Stimulated activated CD8-positive, alpha-beta memory T cell treated with anti-CD3 and anti-CD28 coated beads, Interleukin-15, amount 100 ng/mL, for 4 hours (primary cell): ENCODE measurements around the gene PNMA6F.

Experiments
- DNase-seq, 2 donors: peaks; one replicate each; pipeline ENCODE4 v3.0.0-alpha.2; 2020; ENCODE audit warnings: low read depth in 2 of 2

The PNMA6F gene

DNA sequence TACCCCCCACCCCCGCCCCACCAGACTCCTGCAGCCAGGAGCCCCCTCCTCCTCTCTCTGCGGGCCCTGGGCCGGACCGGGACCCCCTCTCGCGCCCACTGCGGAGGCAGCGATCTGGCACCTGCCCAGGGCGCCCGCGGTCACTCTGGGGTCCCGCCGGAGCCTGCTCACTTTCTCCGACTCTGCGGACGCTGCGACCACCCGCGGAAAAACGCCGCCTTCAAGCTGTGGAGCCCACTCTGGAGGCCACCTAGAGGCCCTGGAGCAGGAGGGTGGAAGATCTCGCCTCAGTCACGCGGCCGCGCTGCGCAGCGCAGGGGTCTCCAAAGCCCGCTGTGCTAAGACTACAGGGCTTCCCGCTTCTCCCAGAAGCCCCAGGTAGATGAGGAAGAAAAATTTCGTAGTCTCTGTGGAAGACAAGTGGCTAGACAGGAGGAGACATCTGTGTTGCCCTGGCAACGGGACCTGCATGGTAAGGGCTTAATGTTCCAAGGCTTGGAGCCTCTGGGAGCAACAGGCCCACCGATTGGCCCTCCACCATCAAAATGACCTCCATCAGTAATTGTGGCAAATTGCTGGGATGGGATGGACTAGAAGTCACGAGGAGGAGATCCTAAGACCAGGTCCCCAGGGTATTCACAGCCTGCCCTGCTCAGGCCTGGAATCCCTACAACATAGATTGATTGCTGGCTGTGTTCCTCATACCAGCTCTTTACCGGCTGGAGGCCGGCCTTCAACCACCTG is at the start of gene PNMA6F:
Gene PNMA6F, minus strand, starts transcription at position 387 of the 744 bp plus-strand sequence. CDS start 1,093 bp downstream, outside the sequence.
- DNase-seq: no peak

DNA sequence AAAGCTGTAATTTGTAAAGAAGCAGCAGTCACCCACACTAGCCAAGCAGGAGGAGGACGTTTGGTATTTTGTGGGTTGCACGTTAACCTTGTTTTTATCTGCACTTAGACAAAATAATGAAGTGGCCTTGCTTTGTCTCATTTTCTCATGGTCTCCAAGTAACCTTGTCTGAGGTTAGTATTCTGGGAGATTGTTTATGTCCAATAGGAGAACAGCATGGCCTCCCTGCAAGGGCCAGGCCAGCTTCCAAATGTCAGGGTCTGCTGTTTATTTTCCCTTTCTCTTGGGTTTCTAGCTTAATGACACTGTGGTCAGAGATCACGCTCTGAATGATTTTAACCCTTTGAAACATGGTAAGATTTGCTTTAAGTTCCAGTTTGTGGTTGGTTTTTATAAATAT is 49.7 kb upstream of the PNMA6F start:
- no peak for DNase-seq

DNA sequence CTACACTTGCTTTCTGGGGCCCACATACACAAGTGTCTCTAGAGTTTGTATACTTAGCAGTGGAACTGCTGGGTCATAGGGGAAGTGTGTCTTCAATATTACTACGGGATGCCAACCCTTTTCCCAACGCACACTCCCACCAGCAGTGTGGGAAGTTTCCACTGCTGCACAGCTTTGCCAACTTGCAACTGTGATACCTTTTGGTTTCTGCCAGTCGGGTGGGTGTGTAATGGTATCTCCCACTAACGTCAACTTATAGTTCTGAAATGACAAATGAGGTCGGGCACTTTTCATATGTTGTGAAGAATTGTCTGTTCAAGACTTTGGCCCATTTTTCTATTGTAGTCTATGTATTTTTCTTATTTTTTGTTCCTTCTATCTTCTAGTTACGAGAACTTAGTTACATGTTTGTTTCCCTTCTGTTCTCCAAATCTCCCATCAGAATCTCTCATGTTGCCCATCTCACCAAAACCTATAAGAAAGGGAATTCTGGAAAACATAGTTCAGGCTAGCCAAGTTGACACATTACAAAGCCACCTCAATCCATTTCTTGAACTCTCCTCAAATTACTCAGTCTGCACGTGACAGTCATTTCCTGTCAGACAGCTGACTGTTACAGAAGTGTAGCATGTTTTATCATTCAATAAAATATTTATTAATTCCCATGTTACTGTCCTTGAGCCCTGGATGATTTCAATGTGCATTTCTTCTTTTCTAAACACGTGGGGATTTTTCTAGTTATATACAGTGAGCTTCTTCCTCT is 48.9 kb upstream of the PNMA6F start:
- DNase-seq: no peak

DNA sequence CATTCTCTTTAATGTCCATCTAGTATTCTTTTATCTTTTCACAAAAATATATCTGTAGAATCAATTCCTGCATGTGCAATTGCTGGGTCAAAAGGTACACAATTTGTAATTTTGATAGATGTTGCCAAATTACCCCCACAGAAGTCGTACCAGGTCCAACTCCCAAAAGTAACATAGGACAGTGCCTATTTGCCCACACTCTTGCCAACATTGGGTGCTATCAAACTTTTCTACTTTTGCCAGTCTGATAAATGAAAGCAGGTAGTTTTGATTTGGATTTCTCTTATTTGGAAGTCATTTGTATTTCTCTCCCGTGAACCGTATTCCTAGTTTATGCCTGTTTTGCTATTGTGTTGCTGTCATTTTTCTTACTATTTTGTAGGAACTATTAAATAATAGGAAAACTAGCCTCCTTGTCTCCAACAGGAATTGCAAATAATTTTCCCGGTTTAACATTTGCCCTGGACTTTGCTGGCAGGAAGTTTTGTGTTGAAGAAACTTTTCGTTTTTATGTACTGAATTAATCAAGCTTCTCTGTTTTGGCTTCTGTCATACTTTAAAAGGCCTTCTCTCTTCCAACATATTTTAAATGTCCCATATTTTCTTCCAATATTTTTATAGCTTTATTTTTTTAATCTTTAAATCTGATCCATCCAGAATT is 45.4 kb upstream of the PNMA6F start:
- DNase-seq: no peak

DNA sequence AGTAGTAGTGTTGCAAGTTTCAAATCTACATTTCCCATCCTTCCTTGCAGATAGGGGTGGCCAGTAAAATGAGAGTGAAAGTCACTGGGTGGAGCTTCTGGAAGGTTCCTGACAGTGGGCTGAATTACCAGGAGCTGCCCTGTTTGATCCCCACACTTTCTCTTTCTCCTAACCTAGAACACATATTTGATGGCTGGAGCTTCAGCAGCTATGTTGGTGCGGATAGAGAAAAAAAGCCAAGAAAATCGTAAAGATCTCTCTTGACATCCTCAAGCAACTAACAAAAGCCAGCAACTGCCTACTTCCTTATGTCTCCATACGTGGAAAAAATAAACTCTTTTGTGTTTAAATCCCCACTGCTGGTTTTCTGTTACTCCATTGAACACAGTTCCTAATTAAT is 44.6 kb upstream of the PNMA6F start:
- no peak for DNase-seq

DNA sequence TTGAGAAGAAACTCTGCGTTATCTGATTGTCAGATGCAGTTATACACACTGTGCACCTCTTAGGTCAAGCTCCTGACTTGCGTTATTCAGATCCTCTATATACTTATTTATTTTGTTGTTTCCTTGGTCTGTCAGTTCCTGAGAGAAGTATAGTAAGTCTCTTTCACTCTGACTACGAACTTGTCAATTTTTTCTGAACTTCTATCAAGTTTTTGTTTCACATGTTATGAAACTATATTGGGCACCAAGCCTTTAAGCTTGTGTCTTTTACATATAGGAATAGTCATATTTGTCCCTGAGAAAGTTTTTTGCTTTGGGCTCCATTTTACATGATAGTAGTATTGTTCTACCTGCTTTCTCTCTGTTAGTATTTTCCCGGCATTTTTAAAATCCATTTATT is 44.1 kb upstream of the PNMA6F start:
- no peak for DNase-seq

DNA sequence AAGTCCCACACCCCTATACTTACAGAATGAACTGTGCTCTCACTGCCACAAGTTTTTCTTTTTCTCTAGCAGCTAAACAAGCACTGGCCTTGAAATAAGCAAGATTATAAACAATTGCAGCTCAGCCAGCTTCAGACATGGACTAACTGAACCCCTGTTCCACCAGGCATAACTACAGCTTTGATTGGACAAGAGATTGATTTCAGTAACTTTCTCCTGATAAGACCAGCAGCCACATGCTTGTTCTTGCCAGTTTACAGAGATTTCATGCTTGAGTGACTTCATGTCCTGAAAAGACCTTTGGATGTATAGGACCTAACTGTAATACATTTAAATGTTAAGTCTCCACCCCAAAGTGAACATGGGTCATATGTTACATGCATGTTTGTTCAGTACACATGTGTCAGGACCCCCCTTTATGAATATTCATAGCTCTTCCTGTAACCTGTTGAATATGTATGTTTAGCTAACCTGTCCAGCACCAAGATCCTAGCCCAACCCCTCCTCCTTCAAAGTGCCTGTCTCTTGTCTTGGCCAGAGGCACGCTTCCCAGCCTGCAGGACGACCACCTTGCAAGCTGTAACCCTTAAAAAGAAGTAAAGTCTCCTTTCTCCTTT is 40.3 kb upstream of the PNMA6F start:
- no peak for DNase-seq

DNA sequence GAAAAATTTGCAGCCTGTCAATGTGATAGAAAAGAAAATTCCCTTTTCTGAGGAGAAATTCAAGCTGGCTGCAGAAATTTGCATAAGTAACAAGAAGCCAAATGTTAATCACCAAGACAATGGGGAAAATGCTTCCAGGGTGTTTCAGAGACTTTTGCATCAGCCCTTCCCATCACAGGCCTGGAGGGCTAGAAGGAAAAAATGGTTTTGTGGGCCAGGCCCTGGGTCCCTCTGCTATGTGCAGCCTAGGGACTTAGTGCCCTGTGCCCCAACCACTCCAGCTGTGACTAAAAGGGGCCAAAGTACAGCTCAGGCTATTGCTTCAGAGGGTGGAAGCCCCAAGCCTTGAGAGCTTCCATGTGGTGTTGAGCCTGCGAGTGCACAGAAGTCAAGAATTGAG is 36.3 kb upstream of the PNMA6F start:
- DNase-seq: no peak

DNA sequence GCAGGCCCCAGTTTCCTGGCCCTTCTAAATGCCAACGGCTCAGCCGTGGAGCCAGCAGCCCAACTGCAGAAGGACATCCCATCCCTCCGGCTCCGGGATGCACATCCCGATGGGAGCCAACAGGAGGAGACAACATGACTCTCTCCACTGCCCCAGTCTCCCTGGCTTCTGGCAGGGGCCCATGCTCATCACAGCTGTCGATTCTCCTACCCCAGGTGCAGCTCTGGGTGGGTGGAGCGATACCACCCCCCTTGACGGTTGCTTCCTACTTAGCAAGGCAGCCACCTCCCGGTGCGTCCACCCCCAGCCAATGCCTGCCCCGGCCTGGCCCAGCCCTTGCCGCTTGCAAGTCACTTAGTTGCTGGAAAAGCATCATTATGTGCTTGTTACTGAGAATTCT is 31.8 kb upstream of the PNMA6F start:
- no peak for DNase-seq

DNA sequence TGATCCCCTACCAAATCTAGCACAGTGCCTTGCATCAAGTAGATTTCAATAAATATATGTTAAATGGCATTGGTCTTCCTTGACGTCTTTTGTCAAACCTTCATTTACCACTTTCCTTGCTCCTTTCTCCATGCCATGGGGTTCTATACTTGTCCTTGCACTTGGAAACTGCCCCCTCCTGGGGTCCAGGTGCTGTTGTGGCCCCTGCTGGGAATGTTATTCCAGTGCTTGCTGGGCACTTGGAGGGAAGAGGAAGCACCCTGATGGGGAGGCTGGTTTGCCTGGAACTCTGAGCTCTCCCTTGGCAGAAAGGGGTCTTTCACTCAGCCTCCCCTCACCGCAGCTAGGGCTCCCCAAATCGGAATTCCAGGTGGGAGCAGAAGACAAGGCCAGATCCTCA is 31.3 kb upstream of the PNMA6F start:
- no peak for DNase-seq

DNA sequence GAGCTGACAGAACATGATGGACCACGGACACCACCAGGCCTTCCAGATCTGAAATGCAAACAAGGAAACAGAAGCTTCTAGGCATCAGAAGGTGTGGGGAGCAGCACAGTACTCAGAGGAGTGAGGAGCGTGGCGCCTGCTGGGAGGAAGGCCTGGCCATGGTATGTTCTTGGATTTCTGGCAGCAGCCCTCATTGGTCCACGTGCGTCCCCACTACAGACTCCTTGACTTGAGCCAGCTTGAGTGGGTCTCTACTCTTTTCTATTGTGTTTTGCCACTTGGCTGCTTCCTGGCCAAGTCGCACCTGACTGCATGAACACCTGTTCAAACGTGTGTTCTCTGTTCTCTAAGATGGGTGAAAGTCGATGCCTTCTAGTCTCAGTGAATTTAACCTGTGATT is 30.4 kb upstream of the PNMA6F start:
- DNase-seq: no peak

DNA sequence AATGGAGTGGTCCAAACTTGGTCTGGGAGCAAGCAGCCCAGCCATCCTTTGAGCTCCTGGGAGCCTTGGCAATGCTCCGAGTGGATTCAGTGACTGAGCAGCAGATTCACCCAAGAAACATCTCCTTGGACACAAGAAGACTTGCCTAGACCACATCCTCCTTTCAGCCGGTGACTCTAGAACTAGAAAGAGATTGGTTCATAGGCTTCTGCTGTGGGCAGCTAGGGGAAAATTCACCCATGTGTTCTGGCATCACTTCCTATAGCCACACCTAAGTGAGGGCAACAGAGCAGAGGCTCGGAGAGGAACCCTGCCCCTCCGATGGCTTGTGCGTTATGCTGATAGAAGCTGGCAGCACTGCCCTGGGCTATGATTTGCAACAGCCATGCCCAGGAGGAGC is 28.4 kb upstream of the PNMA6F start:
- DNase-seq: no peak

DNA sequence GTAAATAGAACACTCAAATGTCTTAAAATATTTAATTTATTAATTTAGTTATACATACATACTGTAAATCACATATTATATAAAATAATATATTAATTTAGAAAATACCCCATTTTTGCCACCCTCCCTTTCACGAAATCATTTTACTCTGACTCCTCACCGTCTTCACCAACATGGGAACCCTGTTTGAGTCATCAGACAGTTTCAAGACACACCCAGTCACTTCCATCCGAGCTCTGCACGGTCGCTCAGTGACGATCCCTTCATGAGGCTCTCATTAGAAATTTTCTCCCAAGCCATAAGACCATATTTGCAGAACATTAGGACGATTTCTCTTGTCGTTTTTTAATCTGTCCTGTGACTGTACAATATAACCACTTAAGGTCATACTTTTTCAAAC is 26.9 kb upstream of the PNMA6F start:
- no peak for DNase-seq

DNA sequence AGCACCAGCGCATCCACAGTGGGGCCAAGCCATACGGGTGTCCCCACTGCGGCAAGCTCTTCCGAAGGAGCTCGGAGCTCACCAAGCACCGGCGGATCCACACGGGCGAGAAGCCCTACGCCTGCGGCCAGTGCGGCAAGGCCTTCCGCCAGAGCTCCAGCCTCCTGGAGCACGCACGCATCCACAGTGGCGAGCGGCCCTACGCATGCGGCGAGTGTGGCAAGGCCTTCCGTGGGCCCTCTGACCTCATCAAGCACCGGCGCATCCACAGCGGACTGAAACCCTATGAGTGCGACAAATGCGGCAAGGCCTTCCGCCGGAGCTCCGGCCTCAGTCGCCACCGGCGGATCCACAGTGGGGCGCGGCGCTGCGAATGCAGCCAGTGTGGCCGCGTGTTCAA is 26.0 kb upstream of the PNMA6F start:
- no peak for DNase-seq

DNA sequence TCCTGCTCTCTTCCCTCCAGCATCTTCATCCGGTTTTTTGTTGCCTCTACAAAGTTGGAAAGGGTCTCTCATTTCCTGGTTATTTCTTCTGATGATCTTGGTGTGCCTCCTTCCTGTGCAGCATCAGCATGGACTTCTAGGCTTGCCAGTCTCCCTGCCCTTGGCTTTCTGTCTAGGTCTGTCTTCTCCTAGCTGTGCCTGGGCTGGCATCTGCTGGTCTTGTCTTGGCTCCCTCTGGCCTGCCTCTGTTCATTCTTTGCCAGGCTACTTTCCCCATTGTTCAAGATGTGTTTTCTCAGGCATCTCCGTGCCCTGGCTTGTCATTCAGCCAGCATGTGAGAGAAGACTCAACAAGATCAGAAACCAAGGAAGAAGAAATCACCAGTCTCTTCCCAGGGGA is 22.1 kb upstream of the PNMA6F start:
- DNase-seq: no peak

DNA sequence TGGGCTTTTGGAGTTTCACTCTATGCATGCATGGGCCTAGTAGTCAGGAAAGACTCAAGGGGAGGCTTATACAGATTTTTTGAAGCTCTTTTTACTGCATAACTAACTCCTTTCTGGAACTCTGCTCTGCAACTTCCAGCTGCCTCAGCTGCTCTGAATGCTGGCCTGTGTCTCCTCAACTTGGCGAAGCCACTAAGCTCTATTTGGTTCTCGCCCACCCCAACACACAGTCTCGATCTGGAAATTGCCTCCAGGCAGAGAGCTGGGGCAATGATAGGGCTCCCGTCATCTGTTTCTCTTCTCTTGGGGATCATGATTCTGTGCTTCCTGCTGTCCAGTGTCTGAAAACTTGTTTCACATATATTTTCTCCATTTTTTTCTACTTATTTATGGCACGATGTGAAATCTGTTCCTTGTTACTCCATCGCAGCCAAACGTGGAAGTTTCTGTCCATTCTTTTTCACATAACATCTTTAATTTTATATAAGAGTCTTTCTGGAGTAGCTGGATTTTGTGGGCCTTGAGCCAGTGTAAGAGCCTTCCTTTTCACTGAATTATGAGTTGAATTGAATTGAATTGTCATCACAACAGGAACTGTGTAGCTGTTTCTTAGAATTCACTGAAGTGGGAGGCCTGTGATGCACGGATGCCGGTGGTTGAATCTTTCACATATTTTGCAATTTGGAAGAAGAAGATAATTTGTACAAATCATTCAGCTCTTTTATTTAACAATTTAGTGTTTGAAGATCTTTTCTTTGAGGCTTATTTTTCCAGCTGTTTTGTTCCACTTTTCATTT is 21.4 kb upstream of the PNMA6F start:
- no peak for DNase-seq

DNA sequence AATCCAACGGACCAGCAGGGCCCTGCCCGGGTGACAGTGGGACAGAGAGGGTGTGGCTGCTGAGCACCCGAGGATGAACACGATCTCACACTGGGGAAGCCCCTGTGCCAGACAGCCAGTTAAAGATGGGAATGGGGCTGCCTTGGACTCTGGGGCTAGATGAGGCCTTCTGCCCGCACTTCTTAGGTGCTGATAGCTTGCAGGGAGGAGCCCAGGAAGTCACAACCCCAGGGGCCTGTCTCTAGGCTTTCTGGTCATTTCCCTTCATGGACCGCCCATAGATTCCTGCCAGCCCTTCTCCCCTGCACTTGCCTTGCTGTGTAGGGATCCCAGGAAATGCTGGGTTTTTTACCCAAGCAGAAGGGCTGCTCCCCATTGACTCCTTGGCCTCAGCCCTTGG is 18.5 kb upstream of the PNMA6F start:
- no peak for DNase-seq

DNA sequence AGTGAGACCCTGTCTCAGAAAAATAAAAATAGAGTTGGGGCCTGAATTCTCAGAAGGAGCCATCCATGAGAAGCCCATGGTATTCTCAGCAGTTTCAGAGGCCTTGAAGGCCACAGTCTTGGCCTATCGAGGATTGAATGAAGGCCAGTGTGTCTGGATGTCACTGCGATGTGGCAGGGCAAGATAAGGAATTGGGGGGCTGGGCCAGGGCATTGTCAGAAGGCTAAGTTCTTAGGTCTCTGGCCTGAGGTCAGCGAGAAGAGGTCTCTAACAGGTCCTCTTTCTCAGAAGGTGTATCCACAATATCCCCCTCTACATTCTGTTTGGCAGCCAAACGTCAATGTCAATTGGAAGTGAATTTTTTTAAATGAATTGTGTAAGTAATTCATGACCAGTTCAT is 18.1 kb upstream of the PNMA6F start:
- DNase-seq: no peak

DNA sequence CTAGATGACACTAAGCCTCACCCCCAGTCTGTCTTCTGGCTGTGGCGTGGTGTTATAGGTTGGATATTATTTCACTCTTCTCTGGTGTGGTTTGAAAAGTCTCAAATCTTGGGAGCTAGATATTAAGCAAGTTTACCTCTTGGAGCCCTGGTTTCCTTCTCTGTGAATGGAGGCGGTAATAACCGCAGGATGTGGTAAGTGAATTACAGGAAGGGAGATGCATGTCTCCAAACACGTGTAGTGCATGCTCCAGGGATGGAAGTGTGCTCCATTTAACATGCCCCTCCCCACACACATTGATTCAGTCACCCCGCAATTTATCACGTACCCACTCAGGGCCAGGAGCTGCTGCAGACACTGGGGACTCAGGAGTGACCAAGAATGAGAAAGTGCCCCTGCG is 17.3 kb upstream of the PNMA6F start:
- no peak for DNase-seq

DNA sequence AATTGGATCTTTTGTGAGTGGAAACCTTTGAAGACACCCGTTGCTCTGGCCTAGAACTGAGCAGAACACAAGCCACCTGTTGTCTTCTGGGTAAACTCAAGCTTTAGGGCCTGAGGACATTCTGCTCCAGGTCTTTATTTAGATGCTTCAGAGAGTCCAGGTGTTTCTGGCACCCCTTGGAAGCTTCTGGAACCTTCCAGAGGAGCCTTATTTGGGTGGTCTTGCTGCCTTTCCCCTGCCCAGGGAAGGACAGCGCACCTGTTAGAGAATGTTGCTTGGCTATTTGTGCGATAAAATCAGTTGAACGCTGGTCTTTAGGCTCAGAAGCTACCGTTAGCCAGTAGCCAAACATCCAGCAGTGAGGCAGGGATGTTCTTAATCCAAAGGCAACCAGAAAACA is 15.4 kb upstream of the PNMA6F start:
- no peak for DNase-seq

DNA sequence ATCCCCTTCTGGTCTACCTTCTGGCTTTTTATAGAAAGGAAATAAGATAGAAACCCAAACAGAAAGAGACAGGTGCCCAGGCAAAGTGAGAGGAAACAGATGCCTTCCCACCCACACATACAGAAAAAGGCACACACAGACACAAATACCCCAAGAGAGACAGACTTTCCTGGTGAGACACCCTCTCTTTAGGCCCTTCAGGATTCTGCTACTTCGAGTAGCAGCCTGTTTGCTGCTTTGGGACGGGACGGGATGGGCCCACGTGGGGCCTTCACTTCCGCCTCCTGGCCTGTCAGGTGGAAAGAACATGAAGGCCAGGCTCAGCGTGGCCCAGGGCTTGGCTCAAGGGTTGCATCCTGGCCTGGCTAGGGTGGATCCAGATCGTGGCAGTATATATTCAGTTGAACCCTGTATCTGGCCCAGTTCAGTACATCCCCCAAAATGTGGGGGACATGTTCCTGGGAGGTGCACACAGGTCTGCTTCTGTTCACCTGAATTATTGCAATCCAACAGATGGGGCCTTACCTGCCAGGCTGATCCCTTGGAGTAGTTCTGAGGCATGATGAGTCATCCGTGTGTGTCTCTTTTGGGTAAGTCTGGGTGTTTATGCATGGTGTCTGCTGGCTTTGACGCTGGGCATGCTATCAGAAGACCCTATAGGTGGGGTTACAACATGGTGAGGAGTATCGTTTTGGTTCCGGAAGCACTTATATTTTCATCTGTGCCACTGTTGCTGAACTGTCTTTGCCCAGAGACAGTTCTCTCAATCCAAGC is 14.7 kb upstream of the PNMA6F start:
- no peak for DNase-seq
